ENCODE measurements around the gene IL1R2. TPM values are rescaled to one million over a fixed set of nuclear protein-coding genes. Genes with fewer than 3 reads are reported as not detected.

Gene IL1R2
- total and polyA plus RNA-seq, 8 donors = 0.39 to 3.8 (median 1.6) TPM

DNA sequence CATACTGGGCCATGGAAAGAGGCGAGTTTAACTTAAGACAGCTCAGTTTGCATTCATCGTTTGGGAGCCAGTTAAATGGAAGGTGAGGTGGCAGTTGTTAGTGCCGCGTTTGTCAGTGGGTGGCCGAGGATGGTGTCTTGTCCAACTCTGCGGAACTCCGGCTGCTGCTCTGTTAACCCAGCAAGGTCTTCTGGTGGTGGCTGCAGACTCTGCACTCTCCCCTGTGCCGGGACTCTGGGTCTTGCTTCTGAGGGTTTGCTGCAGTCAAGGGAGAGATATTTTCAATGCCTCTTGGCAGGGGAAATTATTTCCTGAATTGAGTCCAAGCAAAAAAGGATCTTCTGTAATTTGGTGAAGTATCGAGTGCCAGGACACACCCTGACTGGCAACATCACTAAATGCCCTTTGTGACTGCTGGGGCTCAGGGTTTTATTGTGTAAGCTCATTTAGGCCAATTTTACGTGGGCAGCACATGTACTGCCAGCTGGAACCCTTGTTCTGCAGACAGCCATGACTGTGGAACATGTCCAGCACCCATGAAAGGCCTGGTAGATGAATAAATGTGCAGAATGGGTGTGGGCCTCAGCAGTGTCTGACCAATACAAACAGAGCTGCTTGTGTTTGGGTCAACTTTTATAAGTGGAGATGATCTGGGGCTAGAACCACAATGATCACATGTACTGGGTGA lies 58.1 kb downstream of the IL1R2 start:
- H3K27ac ChIP-seq = peak overlapping the region in 2 of 4 donors; percentile 5 to 41

DNA sequence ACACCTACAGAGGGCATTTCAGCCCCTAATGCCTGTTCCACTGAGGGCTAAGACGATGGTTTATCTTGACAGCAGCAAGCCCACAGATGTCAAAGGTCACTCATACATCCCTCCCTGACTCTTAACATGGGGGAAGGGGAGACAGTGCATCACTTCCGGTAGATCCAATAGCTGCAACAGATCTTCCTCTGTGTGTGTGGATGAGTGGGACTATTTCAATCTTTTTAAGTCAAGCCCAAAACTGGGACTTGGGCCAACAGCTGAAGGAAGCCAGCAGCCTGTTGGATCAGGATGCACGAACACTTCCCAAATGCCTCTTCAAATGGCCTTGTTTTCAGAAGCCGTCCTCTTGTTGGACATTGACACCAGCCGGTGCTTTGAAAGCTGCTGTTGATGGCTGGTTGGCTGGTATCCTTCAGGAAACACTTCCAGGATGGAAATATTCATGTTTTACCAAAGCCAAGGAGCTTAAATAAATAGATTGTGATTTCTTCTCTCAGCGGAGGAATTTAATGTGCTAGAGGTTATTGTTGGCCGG lies 59.2 kb downstream of the IL1R2 start:
- TF ChIP-seq, protein P1, sequence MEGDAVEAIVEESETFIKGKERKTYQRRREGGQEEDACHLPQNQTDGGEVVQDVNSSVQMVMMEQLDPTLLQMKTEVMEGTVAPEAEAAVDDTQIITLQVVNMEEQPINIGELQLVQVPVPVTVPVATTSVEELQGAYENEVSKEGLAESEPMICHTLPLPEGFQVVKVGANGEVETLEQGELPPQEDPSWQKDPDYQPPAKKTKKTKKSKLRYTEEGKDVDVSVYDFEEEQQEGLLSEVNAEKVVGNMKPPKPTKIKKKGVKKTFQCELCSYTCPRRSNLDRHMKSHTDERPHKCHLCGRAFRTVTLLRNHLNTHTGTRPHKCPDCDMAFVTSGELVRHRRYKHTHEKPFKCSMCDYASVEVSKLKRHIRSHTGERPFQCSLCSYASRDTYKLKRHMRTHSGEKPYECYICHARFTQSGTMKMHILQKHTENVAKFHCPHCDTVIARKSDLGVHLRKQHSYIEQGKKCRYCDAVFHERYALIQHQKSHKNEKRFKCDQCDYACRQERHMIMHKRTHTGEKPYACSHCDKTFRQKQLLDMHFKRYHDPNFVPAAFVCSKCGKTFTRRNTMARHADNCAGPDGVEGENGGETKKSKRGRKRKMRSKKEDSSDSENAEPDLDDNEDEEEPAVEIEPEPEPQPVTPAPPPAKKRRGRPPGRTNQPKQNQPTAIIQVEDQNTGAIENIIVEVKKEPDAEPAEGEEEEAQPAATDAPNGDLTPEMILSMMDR (IDR thresholded peaks at IDR 0.05) = no peak
- Histone ChIP-seq H3K27ac (peak overlapping the region in 2 of 4 donors; percentile 5 to 41), H3K9me3 (no peaks in the 10 kb centered on the region), H3K36me3 (no peaks in the 10 kb centered on the region), H3K4me3 (no peak overlapping the region), H3K27me3 (no peaks in the 10 kb centered on the region), H3K4me1 (peaks cover 0 to 5% (median 0%) of the 10 kb centered on the region in 3 donors)
- DNase-seq (peak in 3 of 6 donors; percentile 36 to 41 (median 41)), ATAC-seq (peak; percentile 30 to 48 (median 33)), FAIRE-seq (no peak)
- intact Hi-C loops (cut with DNase I) = no loop called here
- WGBS, 2 donors = 58 to 61% methylated on average over 7 of the region's 7 CpGs

More for the DNA sequence above, 58.1 kb downstream of the IL1R2 start:
- peaks cover 0 to 5% (median 0%) of the 10 kb centered on the region in 3 donors for H3K4me1 ChIP-seq
- FAIRE-seq (no peak), ATAC-seq (peak in 3 of 4 donors; percentile 32 to 51 (median 51)), DNase-seq (no peak)
- 60 to 63% methylated on average over 10 of the region's 10 CpGs for WGBS, 2 donors
- TF ChIP-seq, protein P1 (IDR thresholded peaks at IDR 0.05) = no peak
- no peaks in the 10 kb centered on the region for H3K9me3 ChIP-seq
- intact Hi-C loops (cut with DNase I) = no loop called here
- no peaks in the 10 kb centered on the region for H3K36me3 ChIP-seq
- no peak overlapping the region for H3K4me3 ChIP-seq
- H3K27me3 ChIP-seq = no peaks in the 10 kb centered on the region

DNA sequence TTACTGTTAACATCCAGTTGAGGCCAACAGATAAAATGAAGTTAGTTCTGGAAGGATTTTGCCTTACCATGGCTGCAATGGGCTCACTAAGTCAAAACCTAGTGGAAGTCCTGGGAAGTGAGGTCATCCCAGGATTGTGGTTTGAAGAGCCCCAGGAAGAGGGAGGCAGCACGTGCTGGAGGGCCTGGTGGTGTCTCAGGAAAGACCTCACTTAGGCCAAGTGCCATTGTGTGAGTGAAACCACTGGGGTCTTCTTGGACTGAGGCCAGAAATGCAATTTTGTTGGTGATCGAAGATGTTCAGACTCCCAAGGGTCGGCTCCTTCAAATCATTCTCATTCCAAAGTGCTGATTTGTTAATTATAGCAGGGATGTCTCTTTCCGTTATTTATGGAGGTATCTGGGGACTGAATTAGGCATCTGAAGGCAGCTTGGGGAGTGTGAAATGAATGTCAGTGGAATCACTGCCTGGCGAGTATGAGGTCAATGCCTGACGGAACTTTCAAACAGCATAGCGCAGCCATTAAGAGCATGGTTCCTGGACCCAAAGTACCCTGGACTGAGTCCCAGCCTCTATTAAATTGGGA lies 60.0 kb downstream of the IL1R2 start:
- peaks cover 0 to 5% (median 0%) of the 10 kb centered on the region in 3 donors for H3K4me1 ChIP-seq
- no peaks in the 10 kb centered on the region for H3K27me3 ChIP-seq
- no peak overlapping the region for H3K4me3 ChIP-seq
- peak overlapping the region in 2 of 4 donors; percentile 5 to 41 for H3K27ac ChIP-seq
- DNase-seq = no peak
- intact Hi-C loops (cut with DNase I) = no loop called here
- TF ChIP-seq, protein P1 (IDR thresholded peaks at IDR 0.05) = no peak
- no peaks in the 10 kb centered on the region for H3K36me3 ChIP-seq
- WGBS, 2 donors = 81 to 90% methylated on average over 7 of the region's 7 CpGs
- no peak for ATAC-seq
- no peak for FAIRE-seq
- no peaks in the 10 kb centered on the region for H3K9me3 ChIP-seq

DNA sequence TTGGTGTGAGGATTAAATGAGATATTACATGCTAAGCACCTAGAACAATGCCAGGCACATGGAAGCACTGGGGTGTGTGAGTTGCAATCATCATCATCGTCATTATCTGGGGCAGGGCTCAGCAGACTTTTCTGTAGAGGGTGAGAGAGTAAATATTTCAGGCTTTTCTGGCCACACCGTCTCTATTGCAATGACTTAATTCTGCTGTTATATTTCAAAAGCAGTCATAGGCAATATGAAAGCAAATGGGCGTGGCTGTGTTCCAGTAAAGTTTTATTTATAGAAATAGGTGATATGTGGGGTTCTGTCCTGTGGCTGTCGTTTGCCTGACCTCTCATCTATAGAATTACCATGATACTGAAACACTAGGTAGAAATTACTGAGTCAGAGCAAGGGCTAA lies 60.6 kb downstream of the IL1R2 start:
- H3K27ac ChIP-seq = no peak overlapping the region
- H3K9me3 ChIP-seq = no peaks in the 10 kb centered on the region
- no peak overlapping the region for H3K4me3 ChIP-seq
- TF ChIP-seq, protein P1 (IDR thresholded peaks at IDR 0.05) = no peak
- ATAC-seq = peak in 1 of 4 donors; percentile 19
- no peak for DNase-seq
- 64 to 72% methylated on average over 4 of the region's 4 CpGs for WGBS, 2 donors
- H3K27me3 ChIP-seq = no peaks in the 10 kb centered on the region
- no peak for FAIRE-seq
- intact Hi-C loops (cut with DNase I) = no loop called here
- peaks cover 0 to 5% (median 0%) of the 10 kb centered on the region in 3 donors for H3K4me1 ChIP-seq
- no peaks in the 10 kb centered on the region for H3K36me3 ChIP-seq

Measured in pancreas (tissue), 10 donors.